ENCODE measurements around the gene UBL4B. TPM values are rescaled to one million over a fixed set of nuclear protein-coding genes. Genes with fewer than 3 reads are reported as not detected.
"Not testable (repeated sequence)": the region's sequence is repeated elsewhere in the genome, so short reads cannot be mapped to it uniquely, and the experiment has no call there.

The UBL4B gene
- total RNA-seq, 1 experiment from 2014 or later, result not detected

DNA sequence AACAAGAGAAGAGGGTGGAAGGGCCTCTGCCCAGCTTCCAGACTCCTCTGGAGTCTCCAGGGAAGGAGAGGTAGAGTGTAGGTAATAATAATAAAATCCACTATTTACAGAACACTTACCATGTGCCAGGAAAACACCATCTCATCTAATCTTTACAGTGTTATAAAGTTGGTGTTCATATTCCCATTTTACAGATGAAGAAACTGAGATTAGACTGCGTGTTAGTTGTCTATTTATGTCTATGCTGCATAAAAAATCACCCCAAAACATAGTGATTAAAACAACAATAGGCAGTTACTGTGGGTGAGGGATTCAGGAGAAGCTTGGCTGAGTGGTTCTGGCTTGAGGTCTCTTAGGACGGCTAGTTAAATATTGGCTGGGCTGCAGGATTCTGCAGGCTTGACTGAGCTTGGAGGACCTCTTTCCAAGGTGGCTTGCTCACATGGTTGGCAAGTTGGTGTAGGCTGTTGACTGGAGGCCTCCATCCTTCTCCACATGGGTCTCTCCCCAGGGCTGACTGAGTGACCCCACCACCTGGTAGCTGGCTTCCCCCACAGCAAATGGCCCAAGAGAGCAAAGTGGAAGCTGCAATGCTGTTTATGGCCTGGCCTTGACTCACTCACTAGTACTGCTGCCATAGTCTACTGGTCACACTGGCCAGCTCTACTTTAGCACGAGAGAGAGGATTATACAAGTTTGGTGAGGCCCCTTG, 35.3 kb upstream of the UBL4B start:
- TF ChIP-seq, protein P1, sequence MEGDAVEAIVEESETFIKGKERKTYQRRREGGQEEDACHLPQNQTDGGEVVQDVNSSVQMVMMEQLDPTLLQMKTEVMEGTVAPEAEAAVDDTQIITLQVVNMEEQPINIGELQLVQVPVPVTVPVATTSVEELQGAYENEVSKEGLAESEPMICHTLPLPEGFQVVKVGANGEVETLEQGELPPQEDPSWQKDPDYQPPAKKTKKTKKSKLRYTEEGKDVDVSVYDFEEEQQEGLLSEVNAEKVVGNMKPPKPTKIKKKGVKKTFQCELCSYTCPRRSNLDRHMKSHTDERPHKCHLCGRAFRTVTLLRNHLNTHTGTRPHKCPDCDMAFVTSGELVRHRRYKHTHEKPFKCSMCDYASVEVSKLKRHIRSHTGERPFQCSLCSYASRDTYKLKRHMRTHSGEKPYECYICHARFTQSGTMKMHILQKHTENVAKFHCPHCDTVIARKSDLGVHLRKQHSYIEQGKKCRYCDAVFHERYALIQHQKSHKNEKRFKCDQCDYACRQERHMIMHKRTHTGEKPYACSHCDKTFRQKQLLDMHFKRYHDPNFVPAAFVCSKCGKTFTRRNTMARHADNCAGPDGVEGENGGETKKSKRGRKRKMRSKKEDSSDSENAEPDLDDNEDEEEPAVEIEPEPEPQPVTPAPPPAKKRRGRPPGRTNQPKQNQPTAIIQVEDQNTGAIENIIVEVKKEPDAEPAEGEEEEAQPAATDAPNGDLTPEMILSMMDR (IDR thresholded peaks at IDR 0.05; ENCODE audit: unreplicated experiment), result no peak
- CTCF ChIA-PET, result no interaction called here
- Mint-ChIP-seq H3K4me1 (ENCODE audit: low read depth, unreplicated experiment) (no peaks in the 10 kb centered on the region), H3K27ac (ENCODE audit: unreplicated experiment) (no peak overlapping the region), H3K4me3 (ENCODE audit: low read depth, unreplicated experiment) (no peak overlapping the region), H3K27me3 (ENCODE audit: unreplicated experiment) (peaks cover 30% of the 10 kb centered on the region), H3K9me3 (ENCODE audit: low read depth, unreplicated experiment) (no peaks in the 10 kb centered on the region), H3K36me3 (ENCODE audit: insufficient read depth, unreplicated experiment) (no peaks in the 10 kb centered on the region)
- no TSS peak for BruUV-seq (replicated peaks)
- intact Hi-C loops (cut with micrococcal nuclease; ENCODE audit: unreplicated experiment), result no loop called here
- no peak for DNase-seq

DNA sequence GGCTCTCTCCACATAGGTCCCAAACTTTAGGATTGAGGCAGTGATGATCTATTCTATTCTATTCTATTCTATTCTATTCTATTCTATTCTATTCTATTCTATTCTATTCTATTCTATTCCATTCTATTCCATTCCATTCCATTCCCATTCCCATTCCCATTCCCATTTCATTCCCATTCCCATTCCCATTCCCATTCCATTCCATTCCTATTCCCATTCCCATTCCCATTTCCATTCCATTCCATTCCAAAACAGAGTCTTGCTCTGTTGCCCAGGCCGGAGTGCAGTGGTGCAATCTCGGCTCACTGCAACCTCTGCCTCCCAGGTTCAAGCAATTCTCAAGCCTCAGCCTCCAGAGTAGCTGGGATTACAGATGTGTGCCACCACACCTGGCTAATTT, 32.2 kb upstream of the UBL4B start:
- BruUV-seq (replicated peaks); CTCF ChIA-PET; H3K27ac Mint-ChIP-seq (ENCODE audit: unreplicated experiment); H3K4me1 Mint-ChIP-seq (ENCODE audit: low read depth, unreplicated experiment); H3K36me3 Mint-ChIP-seq (ENCODE audit: insufficient read depth, unreplicated experiment); DNase-seq; intact Hi-C loops (cut with micrococcal nuclease; ENCODE audit: unreplicated experiment); H3K9me3 Mint-ChIP-seq (ENCODE audit: low read depth, unreplicated experiment); H3K4me3 Mint-ChIP-seq (ENCODE audit: low read depth, unreplicated experiment): not testable (repeated sequence)
- H3K27me3 Mint-ChIP-seq (ENCODE audit: unreplicated experiment), result peaks cover 61% of the 10 kb centered on the region

DNA sequence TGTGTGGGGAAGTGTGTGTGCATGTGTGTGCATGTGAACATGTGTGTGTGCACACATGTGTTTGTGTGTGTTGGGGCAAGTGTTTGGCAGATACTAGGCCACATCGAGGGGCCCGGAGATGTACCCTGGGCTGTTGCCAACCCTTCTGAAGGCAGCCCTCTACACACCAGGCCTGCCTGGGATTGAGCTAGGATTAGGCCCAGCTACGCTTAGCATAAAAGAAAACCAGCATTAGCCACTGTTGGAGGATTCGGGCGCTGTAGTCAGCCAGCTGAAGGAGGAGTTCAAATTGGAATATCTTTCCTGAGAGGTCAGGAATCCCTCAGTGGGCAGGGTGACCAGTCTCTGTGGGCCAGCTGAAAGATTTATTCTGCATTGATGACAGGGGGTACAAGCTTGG, 31.2 kb upstream of the UBL4B start:
- H3K4me1 Mint-ChIP-seq (ENCODE audit: low read depth, unreplicated experiment), result no peaks in the 10 kb centered on the region
- DNase-seq, result no peak
- H3K27ac Mint-ChIP-seq (ENCODE audit: unreplicated experiment), result no peak overlapping the region
- H3K9me3 Mint-ChIP-seq (ENCODE audit: low read depth, unreplicated experiment), result no peaks in the 10 kb centered on the region
- peaks cover 71% of the 10 kb centered on the region for H3K27me3 Mint-ChIP-seq (ENCODE audit: unreplicated experiment)
- TF ChIP-seq, protein P1 (IDR thresholded peaks at IDR 0.05; ENCODE audit: unreplicated experiment), result no peak
- CTCF ChIA-PET, result no interaction called here
- BruUV-seq (replicated peaks), result no TSS peak
- no peaks in the 10 kb centered on the region for H3K36me3 Mint-ChIP-seq (ENCODE audit: insufficient read depth, unreplicated experiment)
- intact Hi-C loops (cut with micrococcal nuclease; ENCODE audit: unreplicated experiment), result no loop called here
- H3K4me3 Mint-ChIP-seq (ENCODE audit: low read depth, unreplicated experiment), result no peak overlapping the region

- H3K9me3 Mint-ChIP-seq (ENCODE audit: low read depth, unreplicated experiment), result no peaks in the 10 kb centered on the region
- H3K4me1 Mint-ChIP-seq (ENCODE audit: low read depth, unreplicated experiment), result no peaks in the 10 kb centered on the region
- TF ChIP-seq, protein P1 (IDR thresholded peaks at IDR 0.05; ENCODE audit: unreplicated experiment), result no peak
- peaks cover 85% of the 10 kb centered on the region for H3K27me3 Mint-ChIP-seq (ENCODE audit: unreplicated experiment)
- no peaks in the 10 kb centered on the region for H3K36me3 Mint-ChIP-seq (ENCODE audit: insufficient read depth, unreplicated experiment)
- no peak for DNase-seq
- H3K27ac Mint-ChIP-seq (ENCODE audit: unreplicated experiment), result no peak overlapping the region
- no TSS peak for BruUV-seq (replicated peaks)
- CTCF ChIA-PET, result interaction anchor here (0.5 to 1.3 kb wide), 3 partner anchors 307 to 832 kb away, joined by 3 to 8 read pairs (median 4); partner anchors contain the start of gene ATXN7L2
- H3K4me3 Mint-ChIP-seq (ENCODE audit: low read depth, unreplicated experiment), result no peak overlapping the region
- intact Hi-C loops (cut with micrococcal nuclease; ENCODE audit: unreplicated experiment), result no loop called here
These were observed 29.8 kb upstream of the UBL4B start for GRCh38 chr1:110082477-110082876.
